Mammary microvascular endothelial cell (primary cell): Measurements from ENCODE around the gene NFX1. TPM values are rescaled to one million over a fixed set of nuclear protein-coding genes. Genes with fewer than 3 reads are reported as not detected.

Source experiments
- total RNA-seq: library from RNA; depleted of rRNA; stranded (reverse); fragments of >200 nt; gene quantifications from 2 replicates; pipeline ENCODE4 v1.2.3, GENCODE V29; 2015

NFX1 gene
- total RNA-seq: 14.4 and 14.5 TPM in 2 replicates

DNA sequence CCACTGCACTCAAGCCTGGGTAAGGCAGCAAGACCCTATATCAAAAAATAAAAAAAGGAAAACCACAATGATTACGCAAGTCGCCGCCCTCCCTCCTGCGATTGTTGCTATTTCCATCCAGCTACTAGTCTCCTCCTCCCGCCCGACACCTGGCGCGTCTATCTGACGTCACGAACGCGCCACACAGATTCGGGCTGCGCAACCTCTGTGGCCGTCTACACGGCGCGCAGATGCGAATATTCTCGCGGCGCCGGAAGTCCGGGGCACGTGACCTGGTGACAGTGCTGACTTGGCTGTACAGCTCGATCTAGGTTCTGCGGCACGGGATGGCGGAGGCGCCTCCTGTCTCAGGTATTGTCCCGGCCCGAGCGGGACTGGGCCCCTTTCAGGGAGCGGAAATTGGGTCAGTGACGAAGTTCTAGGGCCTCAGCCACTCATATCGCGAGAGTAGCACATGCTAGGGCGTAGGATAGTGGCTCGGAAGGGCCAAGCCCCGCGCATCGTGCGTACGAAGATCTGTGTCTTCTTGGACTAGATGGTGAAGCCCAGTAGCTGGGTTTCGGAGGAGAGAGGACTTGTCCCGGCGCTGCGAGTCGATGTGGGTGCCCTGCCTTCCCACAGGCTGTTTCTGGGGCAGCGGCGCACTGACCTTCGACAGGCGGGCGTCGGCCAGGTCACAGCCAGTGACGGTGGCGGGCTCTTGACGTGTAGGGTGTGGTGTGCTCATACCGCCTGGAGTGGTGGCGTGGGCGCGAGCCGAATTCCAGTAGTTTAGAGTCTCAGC is at the start of gene NFX1:
Gene NFX1 (plus strand): TSS at position 270 of the 784 bp plus-strand sequence. CDS start 57 bp downstream, at position 327.

GRCh38 chr9:33264473-33265177 is 25.7 kb upstream of the NFX1 start, which contains the start of the genes BAG1 and CHMP5:
Gene BAG1, minus strand, starts transcription at chr9:33264708.
Gene CHMP5, plus strand, starts transcription at chr9:33265049. Its CDS starts 30 bp downstream, at chr9:33265079.

DNA sequence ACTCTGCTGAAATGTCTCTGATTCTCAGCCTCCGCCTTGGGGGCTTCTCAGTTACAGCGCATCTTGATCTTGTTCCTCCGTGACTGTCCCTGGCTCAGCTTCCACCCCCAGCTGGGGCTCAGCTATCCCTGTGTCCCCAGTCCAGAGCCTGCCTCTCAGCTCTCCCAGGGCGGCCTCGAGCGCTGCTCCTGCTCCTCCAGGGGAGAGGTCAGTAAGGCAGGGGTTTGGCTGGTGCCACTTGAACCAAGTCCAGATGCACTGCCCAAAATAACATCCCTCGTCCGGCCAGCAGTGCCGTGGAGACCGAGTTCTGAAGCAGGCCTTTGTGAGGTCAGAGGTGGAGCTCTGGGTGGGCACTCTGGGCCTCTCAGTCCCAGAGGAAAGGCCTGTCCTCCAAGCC is 112.1 kb downstream of the NFX1 start, which contains the start of gene AQP7:
Gene AQP7 (minus strand): TSS at position 198 of the 400 bp plus-strand sequence. CDS start 1,306 bp downstream, outside the sequence.

Other genes with a start within 250 kb of the NFX1 start
- 17.9 and 18.7 TPM in 2 replicates for gene SMU1, start 213.8 kb upstream of the NFX1 start, total RNA-seq
- gene B4GALT1, start 123.2 kb upstream of the NFX1 start, total RNA-seq: 30.3 and 36.7 TPM in 2 replicates
- gene SPINK4, start 50.3 kb upstream of the NFX1 start, total RNA-seq: not detected in 2 replicates
- gene BAG1, start 25.8 kb upstream of the NFX1 start, total RNA-seq: 47.0 and 67.6 TPM in 2 replicates
- gene CHMP5, start 25.5 kb upstream of the NFX1 start, total RNA-seq: 70.3 and 77.7 TPM in 2 replicates
- gene AQP7, start 112.1 kb downstream of the NFX1 start, total RNA-seq: 0.07 TPM in 1 of 2 replicates, not detected in the other
- 1.3 and 1.6 TPM in 2 replicates for gene AQP3, start 157.1 kb downstream of the NFX1 start, total RNA-seq
- 42.9 and 45.2 TPM in 2 replicates for gene NOL6, start 183.4 kb downstream of the NFX1 start, total RNA-seq
- gene ANKRD18B, start 233.7 kb downstream of the NFX1 start, total RNA-seq: 0.34 and 0.53 TPM in 2 replicates